OCI-LY1 (cell line): Measurements from ENCODE around the gene ENPEP.

Experiments used
- H2AFZ ChIP-seq: fragments of 200-600 bp; sonication (generic), shearing (Covaris generic); 2 replicates; pipeline ENCODE4 v1.6.0; 2014; ENCODE audit warnings: antibody characterized with exemption, mild to moderate bottlenecking, low read length
- H3F3A ChIP-seq: fragments of 200-600 bp; sonication (generic), shearing (Covaris generic); 2 replicates; pipeline ENCODE4 v1.6.0; 2014; ENCODE audit warnings: mild to moderate bottlenecking, antibody characterized with exemption, low read length, moderate library complexity; ENCODE audit not compliant: insufficient read depth
- H3K27ac ChIP-seq: fragments of 200-600 bp; sonication (generic); 2 replicates; pipeline ENCODE4 v1.5.1; 2014; ENCODE audit warnings: low read length, mixed run types, mild to moderate bottlenecking, low read depth; ENCODE audit not compliant: poor library complexity, severe bottlenecking
- H3K27me3 ChIP-seq: fragments of 200-600 bp; sonication (generic); 2 replicates; pipeline ENCODE4 v1.6.0; 2014; ENCODE audit warnings: antibody characterized with exemption, mild to moderate bottlenecking, low read length, moderate library complexity; ENCODE audit not compliant: insufficient read depth
- H3K36me3 ChIP-seq: fragments of 200-600 bp; sonication (generic); 2 replicates; pipeline ENCODE4 v1.6.1; 2014; ENCODE audit warnings: mild to moderate bottlenecking, antibody characterized with exemption, low read length, moderate library complexity, mixed read lengths; ENCODE audit not compliant: insufficient read depth
- H3K4me1 ChIP-seq: fragments of 200-600 bp; sonication (generic); 2 replicates; pipeline ENCODE4 v1.5.1; 2014; ENCODE audit warnings: mild to moderate bottlenecking, low read length, moderate library complexity; ENCODE audit not compliant: insufficient read depth, severe bottlenecking
- H3K4me2 ChIP-seq: fragments of 200-600 bp; sonication (generic), shearing (Covaris generic); 2 replicates; pipeline ENCODE4 v1.6.1; 2014; ENCODE audit warnings: low read length
- H3K4me3 ChIP-seq: fragments of 200-600 bp; sonication (generic); 2 replicates; pipeline ENCODE4 v1.5.1; 2014; ENCODE audit warnings: low read length, low read depth, mild to moderate bottlenecking, mixed read lengths; ENCODE audit not compliant: poor library complexity, severe bottlenecking
- H3K79me2 ChIP-seq: fragments of 200-600 bp; shearing (Covaris generic); 2 replicates; pipeline ENCODE4 v1.6.1; 2016; ENCODE audit warnings: mixed run types, low read length, mixed read lengths; ENCODE audit not compliant: insufficient read depth
- H3K9ac ChIP-seq: fragments of 200-600 bp; sonication (generic), shearing (Covaris generic); 2 replicates; pipeline ENCODE4 v1.6.1; 2014; ENCODE audit warnings: mild to moderate bottlenecking, low read length, mixed read lengths
- H3K9me2 ChIP-seq: fragments of 200-600 bp; sonication (generic), shearing (Covaris generic); 2 replicates; pipeline ENCODE4 v1.6.1; 2014; ENCODE audit warnings: low read depth, mild to moderate bottlenecking, low read length, mixed read lengths
- H3K9me3 ChIP-seq: fragments of 200-600 bp; shearing (Covaris generic); 2 replicates; pipeline ENCODE4 v1.6.1; 2014; ENCODE audit warnings: low read length, mixed read lengths
- H4K20me1 ChIP-seq: fragments of 200-600 bp; sonication (generic), shearing (Covaris generic); 2 replicates; pipeline ENCODE4 v1.6.0; 2016; ENCODE audit warnings: mild to moderate bottlenecking, low read length; ENCODE audit not compliant: insufficient read depth
- CTCF ChIP-seq: fragments of 200-600 bp; sonication (generic), shearing (Covaris generic); IDR thresholded peaks from 2 replicates; pipeline ENCODE4 v1.5.1; 2017; ENCODE audit warnings: mild to moderate bottlenecking, antibody characterized with exemption, low read length, moderate library complexity, mixed read lengths
- EZH2 ChIP-seq: fragments of 200-600 bp; sonication (generic), shearing (Covaris generic); IDR thresholded peaks from 2 replicates; pipeline ENCODE4 v1.8.0; 2017; ENCODE audit warnings: borderline replicate concordance, mixed run types, mild to moderate bottlenecking, antibody characterized with exemption, low read length, moderate library complexity, mixed read lengths

Gene ENPEP

GRCh38 chr4:110477836-110478235, 1.9 kb downstream of the ENPEP start:
- no peaks in the 10 kb centered on the region for H3K79me2 ChIP-seq
- no peaks in the 10 kb centered on the region for H3K4me1 ChIP-seq
- no peaks in the 10 kb centered on the region for H4K20me1 ChIP-seq
- no peaks in the 10 kb centered on the region for H3K27me3 ChIP-seq
- no peak overlapping the region for H3K9ac ChIP-seq
- no peak overlapping the region for H3K4me2 ChIP-seq
- H3K36me3 ChIP-seq, result no peaks in the 10 kb centered on the region
- no peaks in the 10 kb centered on the region for H3F3A ChIP-seq
- no peak overlapping the region for H3K4me3 ChIP-seq
- no peaks in the 10 kb centered on the region for H3K9me3 ChIP-seq
- no peak overlapping the region for H2AFZ ChIP-seq
- no peak overlapping the region for H3K27ac ChIP-seq
- no peak for TF ChIP-seq EZH2
- TF ChIP-seq CTCF, result no peak
- H3K9me2 ChIP-seq, result no peaks in the 10 kb centered on the region

GRCh38 chr4:110480031-110480549, 4.1 kb downstream of the ENPEP start:
- Histone ChIP-seq H3K27ac (no peak overlapping the region), H3K9me3 (no peaks in the 10 kb centered on the region), H3K27me3 (no peaks in the 10 kb centered on the region), H3K79me2 (no peaks in the 10 kb centered on the region), H3F3A (no peaks in the 10 kb centered on the region), H3K36me3 (no peaks in the 10 kb centered on the region), H3K9me2 (no peaks in the 10 kb centered on the region), H3K4me2 (no peak overlapping the region), H2AFZ (no peak overlapping the region), H3K4me3 (no peak overlapping the region), H3K4me1 (peaks cover 8% of the 10 kb centered on the region), H3K9ac (no peak overlapping the region), H4K20me1 (no peaks in the 10 kb centered on the region)
- TF ChIP-seq CTCF (no peak), EZH2 (no peak)

GRCh38 chr4:110480746-110481271, 4.9 kb downstream of the ENPEP start:
- Histone ChIP-seq H3K9ac (no peak overlapping the region), H3K27ac (no peak overlapping the region), H3F3A (no peaks in the 10 kb centered on the region), H3K9me3 (no peaks in the 10 kb centered on the region), H3K27me3 (no peaks in the 10 kb centered on the region), H3K4me3 (no peak overlapping the region), H4K20me1 (no peaks in the 10 kb centered on the region), H3K79me2 (no peaks in the 10 kb centered on the region), H3K4me2 (no peak overlapping the region), H3K36me3 (no peaks in the 10 kb centered on the region), H3K9me2 (no peaks in the 10 kb centered on the region), H3K4me1 (peaks cover 8% of the 10 kb centered on the region), H2AFZ (no peak overlapping the region)
- no peak for TF ChIP-seq CTCF
